ENCODE results near the gene ATAD5. TPM values are rescaled to one million over a fixed set of nuclear protein-coding genes. Genes with fewer than 3 reads are reported as not detected.
"Not testable (repeated sequence)": the region's sequence is repeated elsewhere in the genome, so short reads cannot be mapped to it uniquely, and the experiment has no call there.

The ATAD5 gene
- total and polyA plus RNA-seq, 2 of the 13 experiments (the other 11 are each of a cell fraction or from before 2014, with no cell fraction given): 1.8 to 10.7 TPM

DNA sequence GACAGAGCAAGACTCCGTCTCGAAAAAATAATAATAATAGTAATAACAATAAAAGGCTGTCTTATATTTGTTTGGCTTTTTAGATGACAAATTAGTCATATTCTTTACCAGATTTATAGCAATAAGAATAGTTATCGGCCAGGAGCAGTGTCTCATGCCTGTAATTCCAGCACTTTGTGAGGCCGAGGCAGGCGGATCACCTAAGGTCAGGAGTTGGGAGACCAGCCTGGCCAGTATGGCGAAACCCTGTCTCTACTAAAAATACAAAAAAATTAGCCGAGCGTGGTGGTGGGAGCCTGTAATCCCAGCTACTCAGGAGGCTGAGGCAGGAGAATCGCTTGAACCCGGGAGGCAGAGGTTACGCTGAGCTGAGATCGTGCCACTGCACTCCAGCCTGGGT, 17.5 kb upstream of the ATAD5 start:
- H3K9ac ChIP-seq (ENCODE audit: insufficient read depth, low read depth, low read length); CTCF ChIA-PET (ENCODE audit: low intra/inter-chr PET ratio, low total read pairs); H3K27ac ChIP-seq (ENCODE audit: extremely low read length, insufficient read depth, low read length); H2AFZ ChIP-seq (ENCODE audit: low read length); DNase-seq (ENCODE audit: low spot score); H4K20me1 ChIP-seq (ENCODE audit: insufficient read depth, low read length); H3K4me1 ChIP-seq (ENCODE audit: insufficient read depth, low read length); H3K79me2 ChIP-seq (ENCODE audit: insufficient read depth, low read length); in situ Hi-C loops (cut with HindIII; ENCODE audit: extremely low pct_ligation_motif_present, low pct_unique_long_range_greater_than_20kb); ATAC-seq; H3K36me3 ChIP-seq (replicated peaks in 1 of 2; ENCODE audit: control insufficient read depth in 1 of 2, insufficient read depth in 2 of 2, low read length in 2 of 2); FAIRE-seq; H3K4me3 ChIP-seq (replicated peaks in 1 of 3; ENCODE audit: insufficient read depth in 1 of 3, low read depth in 2 of 3, low read length in 3 of 3); H3K4me2 ChIP-seq (ENCODE audit: low read depth, low read length); BruUV-seq (replicated peaks); H3K9me3 ChIP-seq (ENCODE audit: low read length); POLR2A ChIA-PET; H3K27me3 ChIP-seq (ENCODE audit: control insufficient read depth in 1 of 2, insufficient read depth in 2 of 2, low read length in 2 of 2); intact Hi-C loops (cut with micrococcal nuclease; ENCODE audit: unreplicated experiment): not testable (repeated sequence)
- WGBS (ENCODE audit: low lambda C conversion rate): 98% methylated on average over 12 of the region's 12 CpGs

DNA sequence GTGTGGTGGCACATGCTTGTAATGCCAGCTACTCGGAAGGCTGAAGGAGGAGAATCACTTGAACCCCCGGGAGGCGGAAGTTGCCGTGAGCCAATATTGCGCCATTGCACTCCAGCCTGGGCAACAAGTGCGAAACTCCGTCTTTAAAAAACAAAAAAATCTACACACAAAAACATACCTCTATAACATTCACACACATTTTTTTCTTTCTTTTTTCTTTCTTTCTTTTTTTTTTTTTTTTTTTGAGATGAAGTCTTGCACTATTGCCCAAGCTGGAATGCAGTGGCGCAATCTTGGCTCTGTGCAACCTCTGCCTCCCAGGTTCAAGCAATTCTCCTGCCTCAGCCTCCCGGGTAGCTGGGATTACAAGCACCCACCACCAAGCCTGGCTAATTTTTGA, 16.9 kb upstream of the ATAD5 start:
- 96% methylated on average over 9 of the region's 9 CpGs for WGBS (ENCODE audit: low lambda C conversion rate)
- DNase-seq (ENCODE audit: low spot score); POLR2A ChIA-PET; H3K9ac ChIP-seq (ENCODE audit: insufficient read depth, low read depth, low read length); H3K79me2 ChIP-seq (ENCODE audit: insufficient read depth, low read length); H3K4me2 ChIP-seq (ENCODE audit: low read depth, low read length); H3K27ac ChIP-seq (ENCODE audit: extremely low read length, insufficient read depth, low read length); H3K27me3 ChIP-seq (ENCODE audit: control insufficient read depth in 1 of 2, insufficient read depth in 2 of 2, low read length in 2 of 2); H3K36me3 ChIP-seq (replicated peaks in 1 of 2; ENCODE audit: control insufficient read depth in 1 of 2, insufficient read depth in 2 of 2, low read length in 2 of 2); H3K9me3 ChIP-seq (ENCODE audit: low read length); H4K20me1 ChIP-seq (ENCODE audit: insufficient read depth, low read length); in situ Hi-C loops (cut with HindIII; ENCODE audit: extremely low pct_ligation_motif_present, low pct_unique_long_range_greater_than_20kb); CTCF ChIA-PET (ENCODE audit: low intra/inter-chr PET ratio, low total read pairs); H2AFZ ChIP-seq (ENCODE audit: low read length); H3K4me3 ChIP-seq (replicated peaks in 1 of 3; ENCODE audit: insufficient read depth in 1 of 3, low read depth in 2 of 3, low read length in 3 of 3); H3K4me1 ChIP-seq (ENCODE audit: insufficient read depth, low read length); ATAC-seq; BruUV-seq (replicated peaks); FAIRE-seq: not testable (repeated sequence)
- intact Hi-C loops (cut with micrococcal nuclease; ENCODE audit: unreplicated experiment): loop anchor here (1.0 kb wide), 1 partner anchor 11 kb away; no protein-coding TSS in a partner anchor
- TF ChIP-seq CEBPG (CRISPR knock-in tag; IDR thresholded peaks at IDR 0.05) (peak; percentile 48), CEBPB (IDR thresholded peaks at IDR 0.05; ENCODE audit: borderline replicate concordance, low read depth, low read length) (peak; percentile 70), ZNF460 (CRISPR knock-in tag; IDR thresholded peaks at IDR 0.05; ENCODE audit: borderline replicate concordance) (0 out of 2 replicates have a peak, but pooled peaks have one; percentile 15)
- TF ChIP-seq, protein P1, sequence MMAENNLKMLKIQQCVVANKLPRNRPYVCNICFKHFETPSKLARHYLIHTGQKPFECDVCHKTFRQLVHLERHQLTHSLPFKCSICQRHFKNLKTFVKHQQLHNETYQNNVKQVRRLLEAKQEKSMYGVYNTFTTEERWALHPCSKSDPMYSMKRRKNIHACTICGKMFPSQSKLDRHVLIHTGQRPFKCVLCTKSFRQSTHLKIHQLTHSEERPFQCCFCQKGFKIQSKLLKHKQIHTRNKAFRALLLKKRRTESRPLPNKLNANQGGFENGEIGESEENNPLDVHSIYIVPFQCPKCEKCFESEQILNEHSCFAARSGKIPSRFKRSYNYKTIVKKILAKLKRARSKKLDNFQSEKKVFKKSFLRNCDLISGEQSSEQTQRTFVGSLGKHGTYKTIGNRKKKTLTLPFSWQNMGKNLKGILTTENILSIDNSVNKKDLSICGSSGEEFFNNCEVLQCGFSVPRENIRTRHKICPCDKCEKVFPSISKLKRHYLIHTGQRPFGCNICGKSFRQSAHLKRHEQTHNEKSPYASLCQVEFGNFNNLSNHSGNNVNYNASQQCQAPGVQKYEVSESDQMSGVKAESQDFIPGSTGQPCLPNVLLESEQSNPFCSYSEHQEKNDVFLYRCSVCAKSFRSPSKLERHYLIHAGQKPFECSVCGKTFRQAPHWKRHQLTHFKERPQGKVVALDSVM (CRISPR knock-in tag; IDR thresholded peaks at IDR 0.05): peak; percentile 44; the same call in 1 of the 2 replicates

Measured in HepG2 (cell line).